GM04504 (cell line): Measurements from ENCODE around the gene BEST3.

Source experiments
- DNase-seq: peaks from one replicate; pipeline ENCODE4 v3.0.0-alpha.2; 2012; ENCODE audit warnings: low read depth

Gene BEST3

DNA sequence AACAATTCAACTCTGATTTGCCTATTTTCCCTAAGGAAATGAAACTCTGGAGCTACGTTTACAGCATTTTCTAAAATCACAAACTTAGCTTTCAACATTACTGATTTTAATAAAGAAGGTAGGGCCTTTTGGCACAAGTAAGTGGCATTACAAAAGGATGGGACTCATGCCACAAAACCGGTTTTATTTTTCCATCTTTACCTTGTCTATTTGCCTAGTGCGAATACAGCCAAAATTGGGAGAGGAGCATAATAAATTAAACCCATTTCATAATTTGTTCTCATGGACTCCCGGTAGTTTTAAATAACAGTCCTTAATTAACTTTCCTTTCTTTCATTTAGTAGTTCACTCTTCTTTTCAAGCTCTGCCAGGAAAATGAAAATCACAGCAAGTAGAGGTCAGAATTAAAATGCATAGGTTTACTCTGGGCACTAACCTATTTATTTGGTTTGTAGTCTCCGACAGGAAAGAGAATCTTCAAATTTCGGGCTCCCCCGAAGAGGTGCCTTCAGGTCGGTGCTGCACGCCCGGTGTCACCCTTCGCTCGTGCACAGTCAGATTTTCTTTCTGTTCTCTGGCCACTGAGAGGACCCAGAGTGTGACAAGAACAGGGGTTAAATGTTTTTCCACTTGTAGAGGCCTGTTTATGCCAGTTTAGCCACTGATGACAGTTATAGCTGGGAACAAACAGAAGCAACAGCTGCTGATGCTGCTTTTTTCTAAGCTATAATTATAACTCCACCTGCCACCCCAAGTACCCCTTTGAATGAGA lies at the start of gene BEST3:
Gene BEST3 (minus strand): TSS at position 535 of the 772 bp plus-strand sequence. CDS start 1,505 bp downstream, outside the sequence.
- DNase-seq: no peak

DNA sequence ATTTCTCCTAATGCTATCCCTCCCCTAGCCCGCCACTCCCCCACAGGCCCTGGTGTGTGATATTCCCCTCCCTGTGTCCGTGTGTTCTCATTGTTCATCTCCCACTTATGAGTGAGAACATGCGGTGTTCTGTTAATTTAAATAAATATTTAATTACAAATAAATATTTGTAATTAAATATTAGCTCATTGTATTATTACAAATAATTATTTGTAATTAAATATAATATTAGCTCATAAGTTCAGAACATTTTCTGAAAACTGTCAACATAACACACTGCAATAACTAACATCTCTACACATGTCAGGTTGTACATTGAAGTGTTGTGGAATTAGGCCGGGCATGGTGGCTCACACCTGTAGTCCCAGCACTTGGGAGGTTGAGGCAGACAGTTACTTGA lies 45.0 kb upstream of the BEST3 start:
- no peak for DNase-seq

DNA sequence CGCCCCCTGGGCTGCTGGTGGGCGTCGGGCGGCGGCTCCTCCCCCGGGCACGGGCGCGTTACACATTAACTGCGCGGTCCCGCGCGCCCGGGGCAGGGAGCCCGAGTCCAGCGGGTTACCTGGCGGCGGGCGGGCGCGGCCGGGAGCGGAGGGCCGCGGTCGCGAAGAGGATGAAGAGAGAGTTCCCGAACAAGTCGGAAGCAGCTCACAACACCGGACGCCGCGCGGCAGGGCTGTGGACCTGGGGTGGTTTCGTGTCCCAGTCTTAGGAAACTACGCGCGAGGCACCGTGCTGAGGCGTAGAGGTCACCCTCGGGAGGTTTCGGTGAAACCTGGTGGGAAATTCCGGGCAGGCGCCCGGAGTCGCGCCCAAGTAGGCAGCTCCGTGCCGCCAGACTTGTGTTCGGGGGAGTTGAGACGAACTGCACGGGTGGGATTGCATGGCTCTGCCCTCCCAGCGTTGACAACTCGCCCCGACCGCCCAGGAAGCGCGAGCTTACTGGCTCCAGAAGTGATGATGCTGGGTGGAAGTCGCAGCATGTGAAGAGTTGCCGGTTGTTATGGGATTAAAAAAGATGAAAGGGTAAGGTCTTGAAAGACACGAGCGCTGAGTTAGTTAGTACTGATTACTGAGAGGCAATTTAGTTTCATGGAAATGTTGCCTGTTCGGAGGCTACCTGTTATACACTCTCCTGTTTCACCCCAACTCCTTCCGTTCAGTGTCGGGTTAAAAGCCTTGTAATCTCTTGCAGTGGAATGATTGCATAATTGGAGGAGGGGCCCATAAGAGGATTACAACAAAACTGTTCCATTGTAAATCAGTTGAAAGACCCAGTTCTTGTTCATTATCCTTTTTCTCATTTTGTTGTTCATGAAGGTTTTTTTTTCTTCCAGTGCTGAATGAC lies 40.4 kb upstream of the BEST3 start:
- DNase-seq: no peak

DNA sequence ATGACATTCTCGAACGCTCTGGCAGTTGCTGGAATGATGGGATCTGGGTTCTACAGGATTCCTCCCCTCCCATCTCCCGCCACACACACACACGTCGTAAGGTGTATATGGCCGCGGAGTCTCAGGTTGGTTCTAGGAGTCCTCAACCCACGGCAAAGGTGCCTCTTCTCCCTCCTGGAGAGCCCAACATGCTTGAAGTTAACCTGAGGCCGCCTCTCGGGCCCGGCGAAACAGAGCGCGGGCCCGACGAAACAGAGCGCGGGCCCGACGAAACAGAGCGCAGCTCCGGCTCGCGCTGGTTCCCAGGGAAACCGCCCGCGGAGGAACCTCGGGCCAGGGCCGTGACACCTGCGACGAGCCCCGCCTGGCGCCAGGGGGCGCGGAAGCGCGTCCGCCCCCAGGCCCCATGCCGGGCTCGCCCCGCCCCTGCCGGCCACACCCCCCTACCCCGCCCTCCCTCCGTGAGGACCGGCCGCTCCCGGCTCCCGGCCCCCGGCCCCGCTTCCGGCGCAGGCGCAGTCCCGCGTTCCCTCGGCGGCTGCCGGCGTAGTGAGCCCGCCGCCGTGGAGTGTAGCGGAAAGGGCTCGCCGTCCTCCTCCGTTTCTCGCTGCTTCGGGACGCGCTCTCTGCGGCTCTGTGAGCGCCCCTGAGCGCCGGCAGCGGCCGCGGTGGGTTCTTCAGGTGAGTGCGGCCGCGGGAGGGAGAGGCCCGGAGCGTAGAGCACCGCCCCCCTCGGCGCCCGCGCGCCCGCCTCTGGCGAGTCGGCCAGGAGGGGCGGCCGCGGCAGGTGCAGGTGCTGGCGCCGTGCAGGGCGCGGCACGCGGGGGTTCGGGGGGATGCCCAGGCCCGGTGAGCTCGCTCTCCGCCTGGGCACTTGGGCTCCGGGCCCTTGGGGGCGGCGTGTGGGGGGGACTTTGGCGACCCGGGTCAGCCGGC lies 39.5 kb upstream of the BEST3 start, which contains the start of gene RAB3IP:
Gene RAB3IP (plus strand): TSS at position 510 of the 936 bp plus-strand sequence. CDS start 16,549 bp downstream, outside the sequence.
- peak; percentile 14 for DNase-seq

DNA sequence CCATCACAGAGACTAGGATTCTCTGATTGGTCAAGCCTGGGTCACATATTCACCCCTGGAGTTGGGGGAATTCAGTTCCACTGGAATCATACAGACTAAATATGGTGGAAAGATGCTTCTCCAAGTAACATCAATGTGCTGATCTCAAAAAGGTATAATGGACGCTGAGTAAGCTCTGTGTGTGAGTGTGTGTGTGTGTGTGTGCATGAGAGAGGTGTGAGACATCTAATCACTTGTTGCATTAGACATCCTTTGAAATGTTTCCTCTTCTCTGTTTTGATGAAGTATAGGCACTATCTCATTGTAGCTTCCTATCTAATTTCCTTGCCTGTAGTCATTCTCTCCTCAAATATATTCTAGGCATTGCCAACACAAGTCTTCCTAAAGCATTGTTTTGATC lies 34.5 kb upstream of the BEST3 start:
- DNase-seq: no peak

DNA sequence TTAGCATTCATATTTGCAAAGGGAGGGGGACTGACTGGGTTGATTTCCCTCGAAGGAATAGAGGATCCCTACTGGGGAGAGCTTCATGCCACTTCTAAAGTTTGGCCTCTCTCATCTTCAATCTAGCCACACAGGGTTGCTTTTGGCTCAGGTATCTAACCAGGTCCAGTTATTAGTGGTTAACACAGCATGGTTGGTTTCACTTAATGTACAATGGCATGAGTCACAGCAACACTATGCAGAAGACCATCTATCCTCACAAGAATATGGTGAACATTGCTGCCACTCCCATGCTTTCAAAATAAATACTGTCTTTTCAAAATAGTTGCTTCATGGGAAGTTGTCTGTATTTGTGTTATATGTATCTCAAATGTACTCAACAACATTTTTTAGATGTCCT lies 33.0 kb upstream of the BEST3 start:
- DNase-seq: no peak

DNA sequence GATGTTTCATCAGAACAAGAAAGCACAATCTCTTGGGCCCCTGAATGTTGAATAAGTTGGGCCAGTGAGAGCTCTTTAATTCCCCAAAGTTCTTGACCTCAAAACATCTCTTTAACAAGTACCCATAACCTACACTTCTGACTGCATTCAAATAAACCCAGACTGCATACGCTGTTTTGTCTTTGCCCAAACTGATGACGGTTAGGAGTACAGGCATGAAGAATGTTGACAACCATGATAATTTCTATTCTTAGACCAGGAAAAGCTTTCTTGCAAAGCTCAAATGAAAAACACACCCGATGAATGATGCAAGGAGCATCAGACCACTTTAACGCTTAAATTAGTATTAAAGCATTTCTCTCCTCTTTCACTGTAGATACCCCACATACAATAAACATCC lies 27.8 kb upstream of the BEST3 start:
- no peak for DNase-seq

DNA sequence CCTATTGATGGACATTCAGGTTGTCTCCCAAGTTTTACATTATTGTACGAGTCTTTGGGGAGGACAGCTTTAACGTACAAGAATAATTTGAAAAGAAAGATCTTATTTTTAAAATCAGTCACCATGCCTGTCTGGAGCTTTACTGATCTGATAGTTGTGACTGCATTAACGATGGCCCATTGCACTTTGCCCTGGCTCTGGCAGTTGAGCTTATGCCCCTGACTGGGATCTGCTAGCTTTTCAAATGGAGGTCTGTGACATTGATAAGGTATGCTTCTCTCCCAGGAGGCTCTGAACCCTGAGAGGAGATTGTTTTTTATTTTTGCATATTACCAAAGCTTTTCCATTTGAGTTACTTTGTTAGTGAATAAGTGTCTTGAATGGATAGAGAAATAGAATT lies 21.6 kb upstream of the BEST3 start:
- DNase-seq: no peak

DNA sequence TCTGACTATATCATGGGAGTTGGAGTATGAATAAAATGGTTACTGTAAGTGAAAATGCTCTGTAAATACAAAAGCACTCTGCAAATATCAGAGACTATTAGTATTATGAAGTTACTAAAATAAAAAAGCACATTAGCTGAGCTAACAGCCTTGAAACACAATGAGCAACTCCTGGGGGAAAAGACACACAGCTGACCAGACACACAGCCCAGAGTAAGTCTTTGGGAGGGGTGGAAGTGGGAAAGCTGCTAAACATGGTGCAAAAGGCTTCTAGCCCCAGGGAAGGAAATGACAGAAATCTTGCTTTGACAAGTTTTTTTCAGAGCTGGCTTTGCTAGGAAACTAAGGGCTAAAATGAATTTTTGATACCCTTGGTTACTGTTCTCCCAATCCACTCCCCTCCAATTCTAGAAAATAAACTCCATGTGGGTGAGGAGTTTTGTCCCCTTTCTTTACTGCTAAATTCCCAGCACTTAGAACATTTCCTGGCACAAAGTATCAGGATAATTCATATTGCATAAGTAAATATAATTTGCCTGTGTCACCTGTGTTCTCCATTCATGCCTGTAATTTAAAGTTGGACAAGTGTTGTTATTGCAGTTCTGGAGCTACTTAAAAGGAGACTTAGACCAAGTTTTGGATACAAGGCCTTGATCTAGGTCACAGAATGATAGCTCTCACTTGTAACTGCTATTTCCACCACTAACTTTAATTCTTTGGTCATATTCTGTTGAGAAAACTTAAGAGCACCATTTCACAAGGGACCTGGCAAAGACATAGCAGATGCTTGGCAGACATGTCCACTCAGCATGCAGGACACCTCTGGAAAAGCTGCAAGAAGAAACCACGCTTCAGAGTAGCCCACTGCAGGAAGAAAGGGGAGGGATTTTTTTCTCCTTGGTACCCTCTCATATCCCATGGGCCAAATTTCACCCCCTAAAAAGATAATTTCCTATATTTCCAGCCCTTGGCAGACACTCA lies 20.5 kb upstream of the BEST3 start:
- no peak for DNase-seq

DNA sequence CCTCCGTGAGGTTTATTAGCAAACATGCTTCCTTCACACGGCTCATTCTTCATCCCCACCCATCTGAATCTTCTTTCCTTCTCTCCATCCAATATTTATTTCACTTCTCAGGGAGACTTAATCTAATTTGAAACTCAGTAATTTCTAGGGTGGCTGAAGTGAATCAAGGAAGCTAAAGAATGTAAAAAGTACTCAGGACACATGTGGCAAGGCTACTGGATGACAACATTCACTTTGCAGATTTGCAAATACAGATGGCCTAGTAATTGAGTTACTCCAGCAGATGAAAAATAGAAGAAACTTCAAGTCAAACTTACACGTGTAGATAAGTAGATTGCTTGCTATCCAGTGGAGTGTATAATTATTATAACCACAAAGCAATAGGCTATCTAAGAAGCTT lies 15.4 kb upstream of the BEST3 start:
- no peak for DNase-seq

DNA sequence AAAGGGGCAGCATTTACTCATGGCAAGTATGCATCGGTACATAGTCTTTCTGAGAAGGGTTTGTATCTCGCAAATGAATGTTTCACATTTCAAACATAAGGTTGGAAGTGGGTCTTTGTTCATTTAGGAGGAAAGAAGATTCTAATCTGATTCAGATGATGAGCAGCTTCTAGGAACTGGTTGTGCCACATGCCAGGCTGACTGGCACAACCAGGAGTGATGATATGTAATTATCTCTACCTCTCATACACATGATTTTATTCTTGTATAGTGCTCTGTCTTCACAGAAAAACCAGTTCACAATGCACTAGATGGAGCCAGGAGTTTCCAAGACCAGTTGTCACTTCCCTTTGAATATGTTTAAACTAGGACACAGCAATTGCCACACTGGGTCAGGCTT lies 13.7 kb upstream of the BEST3 start:
- no peak for DNase-seq

DNA sequence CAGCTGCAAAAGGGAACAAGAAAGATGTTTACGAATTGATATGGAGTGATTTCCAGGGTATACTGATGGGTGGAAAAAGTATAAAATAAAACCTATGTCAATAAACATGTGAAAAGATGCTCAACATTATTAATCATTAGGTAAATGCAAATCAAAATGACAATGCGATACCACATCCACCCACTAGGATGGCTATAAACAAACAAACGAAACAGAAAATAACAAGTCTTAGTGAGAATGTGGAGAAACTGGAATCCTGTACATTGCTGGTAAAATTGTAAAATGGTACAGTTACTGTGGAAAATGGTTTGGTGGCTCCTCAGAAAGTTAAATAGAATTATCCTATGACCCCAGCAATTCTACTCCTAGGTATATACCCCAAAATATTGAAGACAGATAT lies 9.5 kb upstream of the BEST3 start:
- no peak for DNase-seq

DNA sequence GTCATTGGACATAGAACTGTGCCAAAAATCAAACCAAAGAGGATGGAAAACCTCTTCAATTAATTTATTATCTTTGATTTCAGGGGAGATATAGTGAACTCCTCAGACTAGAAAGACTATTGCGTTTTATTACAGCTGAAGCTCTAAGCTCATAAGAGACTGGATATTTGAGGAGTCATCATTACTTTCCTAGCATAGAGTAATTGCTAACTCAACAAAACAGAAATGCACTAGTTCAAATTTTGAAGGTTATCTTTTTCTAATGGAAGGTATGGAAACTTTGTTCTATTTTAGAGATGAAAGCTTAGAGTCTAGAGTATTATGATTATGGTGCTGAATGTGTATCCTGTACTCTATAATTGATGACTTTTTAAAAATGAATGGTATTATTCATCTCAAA lies 5.3 kb upstream of the BEST3 start:
- no peak for DNase-seq

DNA sequence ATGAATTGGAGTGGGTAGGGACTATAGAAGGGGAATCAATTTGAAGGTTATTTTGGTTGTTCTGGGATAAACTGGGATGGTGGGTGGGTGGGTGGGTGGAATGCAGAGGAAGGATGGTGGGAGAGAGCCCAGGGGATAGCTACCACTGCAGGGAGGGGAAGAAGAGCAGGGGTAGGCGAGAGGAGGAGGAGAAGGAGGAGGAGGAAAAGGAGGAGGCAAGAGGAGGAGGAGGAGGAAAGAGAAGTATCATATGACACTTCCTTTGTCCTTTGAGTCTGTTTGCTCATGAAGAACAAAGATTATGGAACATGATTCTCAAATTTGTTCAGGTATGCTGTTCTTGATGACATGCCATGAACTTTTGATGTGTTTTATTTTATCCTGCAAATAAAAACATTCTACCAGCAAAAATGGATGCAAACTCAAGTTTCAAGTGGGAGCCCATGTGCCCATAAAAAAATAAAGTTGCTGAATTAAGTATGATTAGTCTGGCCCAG lies 4.1 kb upstream of the BEST3 start:
- DNase-seq: no peak

DNA sequence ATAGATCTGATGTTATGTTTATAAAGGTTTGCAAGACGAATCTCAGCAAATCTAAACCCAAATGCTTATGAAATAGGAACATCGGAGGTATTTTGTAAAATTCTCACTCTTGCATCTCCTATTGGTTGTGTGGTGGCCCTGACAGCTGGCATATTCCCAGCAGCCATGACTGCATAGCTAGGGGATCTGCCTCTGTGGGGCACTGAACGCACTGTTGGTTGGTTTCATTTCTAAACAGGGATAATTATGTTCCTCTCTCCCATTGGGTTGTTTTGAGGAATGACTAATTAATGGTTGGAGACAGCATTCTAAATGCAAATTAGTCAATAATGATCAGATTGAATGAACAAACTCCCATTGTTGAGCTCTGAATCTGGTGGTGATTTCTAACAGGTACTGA lies 2.7 kb upstream of the BEST3 start:
- no peak for DNase-seq

DNA sequence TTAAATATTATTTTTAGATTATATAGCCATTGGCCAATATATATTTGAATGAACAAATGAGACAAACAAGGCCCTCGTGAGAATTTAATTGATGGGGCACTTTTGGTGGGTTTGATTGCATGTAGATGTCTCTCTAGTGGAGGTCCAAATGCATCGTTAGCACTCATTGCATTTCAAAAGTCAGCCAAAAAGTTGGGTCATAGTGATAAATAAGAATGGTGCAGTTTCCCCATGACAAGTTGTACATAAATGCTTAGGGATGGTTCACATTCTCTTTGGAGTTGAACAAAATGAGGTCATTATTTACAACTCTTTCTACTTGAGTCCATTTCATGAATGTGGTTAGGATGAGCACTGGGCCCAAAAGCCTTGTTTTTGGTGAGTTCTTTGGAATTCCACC lies 1.0 kb downstream of the BEST3 start:
- DNase-seq: no peak

DNA sequence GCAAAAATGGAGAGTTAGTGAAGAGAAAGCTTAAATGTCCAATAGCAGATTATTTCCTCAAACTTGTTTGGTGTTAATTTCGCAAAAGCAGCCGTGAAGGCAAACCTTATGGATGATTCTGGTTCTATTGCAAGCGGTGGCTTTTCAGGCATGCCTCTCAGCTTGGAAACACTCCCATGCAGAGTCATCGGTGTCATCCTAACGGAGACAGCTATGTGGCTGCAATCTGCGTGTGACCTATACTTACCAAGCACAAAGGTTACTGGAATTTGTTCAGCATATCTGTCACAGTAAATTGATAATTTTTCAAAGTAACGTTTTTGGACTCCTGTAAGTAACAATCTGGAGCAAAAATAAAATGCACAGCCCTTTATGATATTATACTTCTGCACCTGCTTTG lies 5.0 kb downstream of the BEST3 start:
- no peak for DNase-seq

DNA sequence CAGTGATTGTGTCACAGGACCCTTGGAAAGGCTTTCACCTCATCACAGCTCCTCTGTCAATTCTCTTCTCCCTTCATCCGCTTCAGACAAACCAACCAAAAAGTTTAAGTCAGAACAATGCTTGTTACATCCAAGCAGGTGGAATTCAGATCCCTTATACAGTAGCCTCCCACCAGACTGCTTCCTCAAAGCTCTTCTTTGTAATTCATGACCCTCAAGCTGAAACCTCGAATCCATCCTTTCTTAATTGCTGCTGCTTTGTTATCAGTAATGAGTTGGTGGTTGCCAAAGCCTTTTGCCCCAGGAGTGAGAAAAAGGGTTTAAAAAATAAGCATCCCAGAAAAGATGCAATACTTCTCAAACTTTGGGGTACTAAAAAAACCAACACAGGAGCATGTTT lies 9.5 kb downstream of the BEST3 start:
- DNase-seq: no peak

DNA sequence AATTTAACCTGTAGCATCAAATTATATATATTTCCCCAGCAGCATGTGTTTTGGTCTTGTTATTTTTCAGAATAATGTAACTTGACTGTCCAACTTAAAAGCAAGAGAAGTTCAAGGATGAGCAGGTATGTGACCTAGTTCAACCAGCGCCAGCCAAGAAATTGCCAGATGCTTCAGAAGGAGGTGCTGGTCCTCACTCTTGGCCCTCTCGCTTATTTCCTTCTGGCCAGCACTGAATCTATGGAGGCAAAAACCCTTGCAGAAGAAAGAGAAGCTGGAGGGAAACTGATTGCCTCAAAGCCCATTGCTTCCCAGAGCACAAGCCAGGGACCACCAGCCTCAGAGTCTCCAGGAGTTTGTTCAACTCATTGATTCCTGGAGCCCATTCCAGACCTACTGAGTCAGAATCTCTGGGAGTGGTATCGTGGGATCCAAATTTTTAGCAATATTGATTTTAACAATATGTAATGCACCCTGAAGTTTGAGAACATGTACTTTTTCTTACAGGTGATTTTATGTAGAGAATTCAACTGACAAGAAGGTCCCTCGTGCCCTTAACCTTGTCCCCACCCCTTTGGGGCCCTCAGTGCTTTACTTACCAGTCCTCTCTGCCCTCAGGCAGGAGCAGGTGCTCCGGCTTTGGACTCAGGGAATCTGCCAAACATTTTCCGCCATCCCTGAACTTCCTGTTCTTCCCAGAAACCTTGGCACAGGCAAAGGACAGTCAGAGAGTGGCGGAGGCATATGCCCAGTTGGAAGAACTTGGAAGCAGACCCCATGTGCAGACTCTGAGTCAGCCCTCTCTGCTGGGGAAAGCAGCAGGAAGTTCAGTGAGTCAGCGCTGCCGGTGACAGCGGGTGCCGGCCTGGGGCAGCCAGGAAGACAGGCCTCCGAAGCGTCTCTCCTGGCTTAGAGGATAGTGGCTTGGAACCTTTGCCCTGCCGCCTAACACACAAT lies 10.4 kb downstream of the BEST3 start:
- DNase-seq: peak; percentile 79
